Liver (tissue), 9 donors: ENCODE results near the gene INPP5J. TPM values are rescaled to one million over a fixed set of nuclear protein-coding genes. Genes with fewer than 3 reads are reported as not detected.

Source experiments
- DNase-seq: peaks from one replicate; pipeline ENCODE4 v3.0.0-alpha.2; 2017; ENCODE audit warnings: low spot score
- H3K27ac ChIP-seq, 2 donors: one replicate each; pipeline ENCODE4 v1.7.0; 2013; ENCODE audit warnings: inconsistent platforms in 2 of 2, low read length in 2 of 2, control low read depth in 1 of 2, low read depth in 1 of 2, mild to moderate bottlenecking in 1 of 2
- H3K27me3 ChIP-seq, 4 donors: one replicate each; pipeline versions ENCODE4 v1.6.1 to v1.7.0; 2013; ENCODE audit warnings: low read length in 3 of 4, inconsistent platforms in 1 of 4, mild to moderate bottlenecking in 1 of 4, moderate library complexity in 1 of 4; ENCODE audit not compliant: control insufficient read depth in 4 of 4, insufficient read depth in 4 of 4
- H3K36me3 ChIP-seq, 4 donors: one replicate each; pipeline versions ENCODE4 v1.6.1 to v1.7.0; 2013; ENCODE audit warnings: low read length in 3 of 4, mild to moderate bottlenecking in 3 of 4, low read depth in 1 of 4, moderate library complexity in 1 of 4; ENCODE audit not compliant: control insufficient read depth in 4 of 4, insufficient read depth in 3 of 4
- H3K4me1 ChIP-seq, 4 donors: one replicate each; pipeline versions ENCODE4 v1.6.1 to v1.7.0; 2013; ENCODE audit warnings: low read length in 3 of 4, mild to moderate bottlenecking in 3 of 4, moderate library complexity in 1 of 4; ENCODE audit not compliant: control insufficient read depth in 4 of 4, insufficient read depth in 4 of 4
- H3K4me3 ChIP-seq, 3 donors: one replicate each; pipeline versions ENCODE4 v1.6.1 to v1.7.0; 2013; ENCODE audit warnings: low read length in 3 of 3, control low read depth in 1 of 3, low read depth in 1 of 3, mild to moderate bottlenecking in 1 of 3
- H3K9ac ChIP-seq, 2 donors: one replicate each; pipeline ENCODE4 v1.7.0; 2013; ENCODE audit warnings: low read length in 2 of 2, mild to moderate bottlenecking in 2 of 2, moderate library complexity in 2 of 2, control low read depth in 1 of 2, low read depth in 1 of 2
- H3K9me3 ChIP-seq, 4 donors: one replicate each; pipeline versions ENCODE4 v1.6.1 to v1.7.0; 2013; ENCODE audit warnings: low read length in 3 of 4; ENCODE audit not compliant: control insufficient read depth in 4 of 4
- CTCF ChIP-seq: fragments of 150-350 bp; IDR thresholded peaks from 2 replicates; pipeline ENCODE4 v1.5.1; 2017; ENCODE audit warnings: improper control_type of control experiment, low read depth, low read length; ENCODE audit not compliant: missing input control
- EGR1 ChIP-seq, 2 donors: IDR thresholded peaks; 2 replicates each; pipeline ENCODE4 v1.6.1; 2016 to 2018; ENCODE audit warnings: antibody characterized with exemption in 2 of 2, low read depth in 2 of 2
- FOXA1 ChIP-seq: IDR thresholded peaks from 2 replicates; pipeline ENCODE4 v1.6.1; 2016; ENCODE audit warnings: antibody characterized with exemption
- FOXA2 ChIP-seq: IDR thresholded peaks from 2 replicates; pipeline ENCODE4 v1.6.1; 2016; ENCODE audit warnings: antibody characterized with exemption
- GABPA ChIP-seq, 2 donors: IDR thresholded peaks in 1 of 2; conservative IDR thresholded peaks in 1 of 2; 2 replicates each; pipeline ENCODE4 v1.6.1; 2016; ENCODE audit warnings: antibody characterized with exemption in 2 of 2, mild to moderate bottlenecking in 1 of 2, moderate library complexity in 1 of 2
- HNF4A ChIP-seq, 2 donors: conservative IDR thresholded peaks; 2 replicates each; pipeline ENCODE4 v1.6.1; 2016; ENCODE audit warnings: antibody characterized with exemption in 2 of 2, mild to moderate bottlenecking in 2 of 2
- HNF4G ChIP-seq: IDR thresholded peaks from 2 replicates; pipeline ENCODE4 v1.6.1; 2016; ENCODE audit warnings: antibody characterized with exemption
- JUND ChIP-seq, 2 donors: IDR thresholded peaks; 2 replicates each; pipeline ENCODE4 v1.6.1; 2016; ENCODE audit warnings: antibody characterized with exemption in 2 of 2
- NR2F2 ChIP-seq: IDR thresholded peaks from 2 replicates; pipeline ENCODE4 v1.6.1; 2016; ENCODE audit warnings: antibody characterized with exemption
- RAD21 ChIP-seq, 2 donors: IDR thresholded peaks; 2 replicates each; pipeline ENCODE4 v1.6.1; 2016; ENCODE audit warnings: antibody characterized with exemption in 2 of 2, mild to moderate bottlenecking in 2 of 2
- RXRA ChIP-seq, 2 donors: IDR thresholded peaks; 2 replicates each; pipeline ENCODE4 v1.6.1; 2017 to 2018; ENCODE audit warnings: antibody characterized with exemption in 2 of 2, mild to moderate bottlenecking in 1 of 2
- SP1 ChIP-seq: IDR thresholded peaks from 2 replicates; pipeline ENCODE4 v1.6.1; 2018; ENCODE audit warnings: antibody characterized with exemption, mild to moderate bottlenecking
- TAF1 ChIP-seq: conservative IDR thresholded peaks from 2 replicates; pipeline ENCODE4 v1.6.1; 2016; ENCODE audit warnings: antibody characterized with exemption, mild to moderate bottlenecking
- YY1 ChIP-seq: IDR thresholded peaks from 2 replicates; pipeline ENCODE4 v1.6.1; 2016; ENCODE audit warnings: antibody characterized with exemption, mild to moderate bottlenecking
- WGBS: extraction: QIAGEN DNeasy Blood & Tissue Kit; methylation state at CpG from one replicate; pipeline ENCODE4 v1.1.7; 2013; 5-methylcytosine and 5-hydroxymethylcytosine counted together
- polyA plus RNA-seq, 2 donors: library from polyadenylated mRNA; stranded (reverse) in 1 of 2; unstranded in 1 of 2; fragments of 200-250 nt in 1 of 2; fragments of >200 nt in 1 of 2; fragmentation: Nextera tagmentation in 1 of 2; extraction: Ambion mirVana in 1 of 2; gene quantifications; one replicate each; pipeline versions ENCODE4 v1.2.1 to v1.2.3, GENCODE V29; 2013 to 2015
- total RNA-seq, 2 donors: library from RNA; depleted of rRNA; stranded (reverse); fragments of >200 nt; gene quantifications; one replicate each; pipeline ENCODE4 v1.2.3, GENCODE V29; 2014
- TF ChIP-seq, protein P1 (sequence below): IDR thresholded peaks from 2 replicates; pipeline ENCODE4 v1.6.1; 2016; ENCODE audit warnings: antibody characterized with exemption
- TF ChIP-seq, protein P2 (sequence below): IDR thresholded peaks from 2 replicates; pipeline ENCODE4 v1.6.1; 2016; ENCODE audit warnings: antibody characterized with exemption, mild to moderate bottlenecking
- TF ChIP-seq, protein P3 (sequence below): IDR thresholded peaks from 2 replicates; pipeline ENCODE4 v1.6.1; 2016; ENCODE audit warnings: antibody characterized with exemption
- TF ChIP-seq, protein P4 (sequence below): IDR thresholded peaks from 2 replicates; pipeline ENCODE4 v1.6.1; 2016; ENCODE audit warnings: antibody characterized with exemption
- donor health status: healthy.
- donor health status: healthy.
- donor health status: healthy.
- donor health status: healthy.
- donor health status: healthy.

INPP5J gene
- total and polyA plus RNA-seq, 4 donors = 0.06 to 0.17 (median 0.11) TPM

- Histone ChIP-seq H3K4me1 (peaks cover 0 to 2% (median 0%) of the 10 kb centered on the region in 4 donors), H3K27ac (no peak overlapping the region)
Measured at GRCh38 chr22:31091106-31091975, 31.4 kb upstream of the INPP5J start.

More at GRCh38 chr22:31091106-31091975, 31.4 kb upstream of the INPP5J start:
- no peak for DNase-seq
- no peaks in the 10 kb centered on the region for H3K9me3 ChIP-seq
- H3K36me3 ChIP-seq = peaks cover 0 to 3% (median 1%) of the 10 kb centered on the region in 4 donors
- H3K27me3 ChIP-seq = no peaks in the 10 kb centered on the region
- no peak overlapping the region for H3K4me3 ChIP-seq
- TF ChIP-seq RAD21 (IDR thresholded peaks at IDR 0.05) (no peak), SP1 (no peak), NR2F2 (no peak), HNF4G (no peak), EGR1 (IDR thresholded peaks at IDR 0.05; ENCODE audit: low read depth in 2 of 2) (no peak), CTCF (no peak), RXRA (IDR thresholded peaks at IDR 0.05) (no peak), FOXA1 (no peak), TAF1 (no peak), YY1 (no peak), GABPA (IDR thresholded peaks at IDR 0.05 in 1 of 2, conservative IDR thresholded peaks at IDR 0.05 in 1 of 2) (no peak), FOXA2 (no peak), JUND (IDR thresholded peaks at IDR 0.05) (no peak), HNF4A (conservative IDR thresholded peaks at IDR 0.05) (no peak)
- TF ChIP-seq, protein P1, sequence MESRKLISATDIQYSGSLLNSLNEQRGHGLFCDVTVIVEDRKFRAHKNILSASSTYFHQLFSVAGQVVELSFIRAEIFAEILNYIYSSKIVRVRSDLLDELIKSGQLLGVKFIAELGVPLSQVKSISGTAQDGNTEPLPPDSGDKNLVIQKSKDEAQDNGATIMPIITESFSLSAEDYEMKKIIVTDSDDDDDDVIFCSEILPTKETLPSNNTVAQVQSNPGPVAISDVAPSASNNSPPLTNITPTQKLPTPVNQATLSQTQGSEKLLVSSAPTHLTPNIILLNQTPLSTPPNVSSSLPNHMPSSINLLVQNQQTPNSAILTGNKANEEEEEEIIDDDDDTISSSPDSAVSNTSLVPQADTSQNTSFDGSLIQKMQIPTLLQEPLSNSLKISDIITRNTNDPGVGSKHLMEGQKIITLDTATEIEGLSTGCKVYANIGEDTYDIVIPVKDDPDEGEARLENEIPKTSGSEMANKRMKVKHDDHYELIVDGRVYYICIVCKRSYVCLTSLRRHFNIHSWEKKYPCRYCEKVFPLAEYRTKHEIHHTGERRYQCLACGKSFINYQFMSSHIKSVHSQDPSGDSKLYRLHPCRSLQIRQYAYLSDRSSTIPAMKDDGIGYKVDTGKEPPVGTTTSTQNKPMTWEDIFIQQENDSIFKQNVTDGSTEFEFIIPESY = no peak
- TF ChIP-seq, protein P2, sequence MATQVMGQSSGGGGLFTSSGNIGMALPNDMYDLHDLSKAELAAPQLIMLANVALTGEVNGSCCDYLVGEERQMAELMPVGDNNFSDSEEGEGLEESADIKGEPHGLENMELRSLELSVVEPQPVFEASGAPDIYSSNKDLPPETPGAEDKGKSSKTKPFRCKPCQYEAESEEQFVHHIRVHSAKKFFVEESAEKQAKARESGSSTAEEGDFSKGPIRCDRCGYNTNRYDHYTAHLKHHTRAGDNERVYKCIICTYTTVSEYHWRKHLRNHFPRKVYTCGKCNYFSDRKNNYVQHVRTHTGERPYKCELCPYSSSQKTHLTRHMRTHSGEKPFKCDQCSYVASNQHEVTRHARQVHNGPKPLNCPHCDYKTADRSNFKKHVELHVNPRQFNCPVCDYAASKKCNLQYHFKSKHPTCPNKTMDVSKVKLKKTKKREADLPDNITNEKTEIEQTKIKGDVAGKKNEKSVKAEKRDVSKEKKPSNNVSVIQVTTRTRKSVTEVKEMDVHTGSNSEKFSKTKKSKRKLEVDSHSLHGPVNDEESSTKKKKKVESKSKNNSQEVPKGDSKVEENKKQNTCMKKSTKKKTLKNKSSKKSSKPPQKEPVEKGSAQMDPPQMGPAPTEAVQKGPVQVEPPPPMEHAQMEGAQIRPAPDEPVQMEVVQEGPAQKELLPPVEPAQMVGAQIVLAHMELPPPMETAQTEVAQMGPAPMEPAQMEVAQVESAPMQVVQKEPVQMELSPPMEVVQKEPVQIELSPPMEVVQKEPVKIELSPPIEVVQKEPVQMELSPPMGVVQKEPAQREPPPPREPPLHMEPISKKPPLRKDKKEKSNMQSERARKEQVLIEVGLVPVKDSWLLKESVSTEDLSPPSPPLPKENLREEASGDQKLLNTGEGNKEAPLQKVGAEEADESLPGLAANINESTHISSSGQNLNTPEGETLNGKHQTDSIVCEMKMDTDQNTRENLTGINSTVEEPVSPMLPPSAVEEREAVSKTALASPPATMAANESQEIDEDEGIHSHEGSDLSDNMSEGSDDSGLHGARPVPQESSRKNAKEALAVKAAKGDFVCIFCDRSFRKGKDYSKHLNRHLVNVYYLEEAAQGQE = no peak
- TF ChIP-seq, protein P3, sequence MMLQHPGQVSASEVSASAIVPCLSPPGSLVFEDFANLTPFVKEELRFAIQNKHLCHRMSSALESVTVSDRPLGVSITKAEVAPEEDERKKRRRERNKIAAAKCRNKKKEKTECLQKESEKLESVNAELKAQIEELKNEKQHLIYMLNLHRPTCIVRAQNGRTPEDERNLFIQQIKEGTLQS = no peak
- TF ChIP-seq, protein P4, sequence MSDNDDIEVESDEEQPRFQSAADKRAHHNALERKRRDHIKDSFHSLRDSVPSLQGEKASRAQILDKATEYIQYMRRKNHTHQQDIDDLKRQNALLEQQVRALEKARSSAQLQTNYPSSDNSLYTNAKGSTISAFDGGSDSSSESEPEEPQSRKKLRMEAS = no peak
- 88% methylated on average over 29 of the region's 29 CpGs for WGBS
- no peak overlapping the region for H3K9ac ChIP-seq
